GM23248 (cell line): ENCODE data around the gene ENOSF1.

Experiments
- EZH2 ChIP-seq: fragments of 200-600 bp; sonication (generic); IDR thresholded peaks from 2 replicates; pipeline ENCODE4 v1.6.1; 2018; ENCODE audit warnings: antibody characterized with exemption, mild to moderate bottlenecking; ENCODE audit not compliant: insufficient read depth, poor library complexity, severe bottlenecking
- EZH2phosphoT487 ChIP-seq: fragments of 200-600 bp; sonication (generic); IDR thresholded peaks from 2 replicates; pipeline ENCODE4 v1.6.1; 2018; ENCODE audit warnings: antibody characterized with exemption, moderate library complexity, mild to moderate bottlenecking, low read depth; ENCODE audit not compliant: insufficient read depth

GRCh38 chr18:754656-755055, 42.2 kb upstream of the ENOSF1 start:
- no peak for TF ChIP-seq EZH2
- no peak for TF ChIP-seq EZH2phosphoT487
